SK-N-SH treated with all-trans-retinoic acid at 6 μM for 48 hours (cell line): ENCODE measurements around the gene COL21A1.

Source experiments
- ESRRG ChIP-seq: fragments of 250-450 bp; sonication (Bioruptor Pico); IDR thresholded peaks from 2 replicates; pipeline ENCODE4 v1.6.1; 2021; ENCODE audit warnings: mild to moderate bottlenecking
- PPARA ChIP-seq: fragments of 250-450 bp; sonication (Bioruptor Pico); IDR thresholded peaks from 2 replicates; pipeline ENCODE4 v1.5.0; 2020; ENCODE audit warnings: mild to moderate bottlenecking, borderline replicate concordance
- RARB ChIP-seq: fragments of 250-450 bp; sonication (Bioruptor Pico); IDR thresholded peaks from 2 replicates; pipeline ENCODE4 v1.8.0; 2021; ENCODE audit warnings: mild to moderate bottlenecking, moderate library complexity
- SNAI2 ChIP-seq: fragments of 250-450 bp; sonication (Bioruptor Pico); IDR thresholded peaks from 2 replicates; pipeline ENCODE4 v1.5.0; 2020; ENCODE audit warnings: mild to moderate bottlenecking, moderate library complexity
- TCF4 ChIP-seq: fragments of 250-450 bp; sonication (Bioruptor Pico); IDR thresholded peaks from 2 replicates; pipeline ENCODE4 v1.8.0; 2021; ENCODE audit warnings: mild to moderate bottlenecking, moderate library complexity, borderline replicate concordance
- TOX ChIP-seq: fragments of 250-450 bp; sonication (Bioruptor Pico); IDR thresholded peaks from 2 replicates; pipeline ENCODE4 v1.8.0; 2021; ENCODE audit warnings: mild to moderate bottlenecking, moderate library complexity, borderline replicate concordance
- TSHZ2 ChIP-seq: fragments of 250-450 bp; sonication (Bioruptor Pico); IDR thresholded peaks from 2 replicates; pipeline ENCODE4 v1.5.0; 2020; ENCODE audit warnings: mild to moderate bottlenecking, moderate library complexity
- ZC3H10 ChIP-seq: fragments of 250-450 bp; sonication (Bioruptor Pico); IDR thresholded peaks from 2 replicates; pipeline ENCODE4 v1.5.1; 2021; ENCODE audit warnings: mild to moderate bottlenecking, moderate library complexity
- ZFP30 ChIP-seq: fragments of 450-650 bp; formaldehyde crosslinking; IDR thresholded peaks from 2 replicates; pipeline ENCODE4 v1.5.0; 2022; ENCODE audit warnings: mild to moderate bottlenecking, moderate library complexity
- ZNF70 ChIP-seq: fragments of 450-650 bp; formaldehyde crosslinking; IDR thresholded peaks from 2 replicates; pipeline ENCODE4 v1.5.0; 2020; ENCODE audit warnings: mild to moderate bottlenecking, moderate library complexity
- TF ChIP-seq, protein P1 (sequence below): fragments of 250-450 bp; sonication (Bioruptor Pico); IDR thresholded peaks from 2 replicates; pipeline ENCODE4 v1.8.0; 2020; ENCODE audit warnings: mild to moderate bottlenecking, moderate library complexity, borderline replicate concordance

- no peak for TF ChIP-seq RARB (CRISPR knock-in tag)
- TF ChIP-seq, protein P1, sequence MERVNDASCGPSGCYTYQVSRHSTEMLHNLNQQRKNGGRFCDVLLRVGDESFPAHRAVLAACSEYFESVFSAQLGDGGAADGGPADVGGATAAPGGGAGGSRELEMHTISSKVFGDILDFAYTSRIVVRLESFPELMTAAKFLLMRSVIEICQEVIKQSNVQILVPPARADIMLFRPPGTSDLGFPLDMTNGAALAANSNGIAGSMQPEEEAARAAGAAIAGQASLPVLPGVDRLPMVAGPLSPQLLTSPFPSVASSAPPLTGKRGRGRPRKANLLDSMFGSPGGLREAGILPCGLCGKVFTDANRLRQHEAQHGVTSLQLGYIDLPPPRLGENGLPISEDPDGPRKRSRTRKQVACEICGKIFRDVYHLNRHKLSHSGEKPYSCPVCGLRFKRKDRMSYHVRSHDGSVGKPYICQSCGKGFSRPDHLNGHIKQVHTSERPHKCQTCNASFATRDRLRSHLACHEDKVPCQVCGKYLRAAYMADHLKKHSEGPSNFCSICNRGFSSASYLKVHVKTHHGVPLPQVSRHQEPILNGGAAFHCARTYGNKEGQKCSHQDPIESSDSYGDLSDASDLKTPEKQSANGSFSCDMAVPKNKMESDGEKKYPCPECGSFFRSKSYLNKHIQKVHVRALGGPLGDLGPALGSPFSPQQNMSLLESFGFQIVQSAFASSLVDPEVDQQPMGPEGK: no peak
- TF ChIP-seq ZNF70: no peak
- TF ChIP-seq TOX (CRISPR knock-in tag): no peak
- no peak for TF ChIP-seq ZFP30 (CRISPR knock-in tag)
- no peak for TF ChIP-seq TCF4 (CRISPR knock-in tag)
- no peak for TF ChIP-seq ESRRG (CRISPR knock-in tag)
- no peak for TF ChIP-seq TSHZ2
- TF ChIP-seq SNAI2 (CRISPR knock-in tag): no peak
- no peak for TF ChIP-seq PPARA (CRISPR knock-in tag)
- no peak for TF ChIP-seq ZC3H10 (CRISPR knock-in tag)
Measured at GRCh38 chr6:56027865-56028264, 219.5 kb downstream of the COL21A1 start.
